Mesenteric fat pad (tissue), 1 donor: ENCODE data around the gene RASGEF1C. TPM values are rescaled to one million over a fixed set of nuclear protein-coding genes. Genes with fewer than 3 reads are reported as not detected.

Experiments
- DNase-seq: peaks from one replicate; pipeline ENCODE4 v3.0.0-alpha.2; 2020; ENCODE audit warnings: low spot score
- total RNA-seq: library from RNA; stranded (reverse); fragmentation: NEBNext Ultra II Directional; extraction: Animal tissue kit (Norgen Biotek cat#: 25700); gene quantifications from one replicate; pipeline ENCODE4 v1.2.1, GENCODE V29; 2021
- donor health status: DM: yes; HTN: yes; CAD: no.

RASGEF1C gene
- total RNA-seq, 1 donor from 2014 or later, result not detected

DNA sequence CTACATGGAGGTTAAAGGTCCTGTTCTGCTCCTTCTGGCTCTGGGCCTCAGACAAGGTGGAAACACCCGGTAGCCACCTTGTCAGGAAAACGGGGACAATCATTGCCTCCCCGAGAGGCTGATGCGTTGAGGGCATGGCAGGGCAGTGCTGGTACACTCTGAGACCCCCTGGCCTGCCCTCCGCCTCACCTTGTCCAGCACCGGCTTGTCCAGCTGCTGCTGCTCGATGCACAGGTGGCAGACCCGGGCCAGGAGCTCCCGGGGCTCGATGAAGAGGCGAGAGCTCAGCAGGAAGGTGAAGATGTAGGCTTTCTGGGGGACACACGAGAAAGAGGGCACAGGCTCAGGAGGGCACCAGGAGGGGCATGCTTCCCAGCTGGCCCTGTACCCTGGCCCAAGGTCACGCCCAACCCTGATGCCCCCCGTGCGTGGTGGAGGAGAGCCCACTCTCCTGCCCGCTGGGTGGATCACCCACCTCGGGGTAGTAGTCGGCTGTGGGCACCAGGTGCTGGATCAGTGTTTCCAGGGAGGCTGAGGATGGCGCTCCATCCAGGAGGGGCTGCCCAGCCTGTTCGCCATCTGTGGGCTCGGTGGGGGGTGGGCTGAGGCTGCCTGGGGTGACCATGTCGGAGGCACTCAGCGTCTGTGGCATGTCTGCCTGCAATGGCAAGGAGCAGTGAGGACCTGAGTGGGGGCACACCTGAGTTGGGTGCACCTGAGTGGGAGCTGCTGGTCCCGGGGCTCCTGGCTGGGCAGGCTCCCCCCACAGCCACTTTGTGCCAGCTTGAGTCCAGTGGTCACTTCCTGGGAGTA lies 71.4 kb downstream of the RASGEF1C start:
- DNase-seq, result peak; percentile 88

DNA sequence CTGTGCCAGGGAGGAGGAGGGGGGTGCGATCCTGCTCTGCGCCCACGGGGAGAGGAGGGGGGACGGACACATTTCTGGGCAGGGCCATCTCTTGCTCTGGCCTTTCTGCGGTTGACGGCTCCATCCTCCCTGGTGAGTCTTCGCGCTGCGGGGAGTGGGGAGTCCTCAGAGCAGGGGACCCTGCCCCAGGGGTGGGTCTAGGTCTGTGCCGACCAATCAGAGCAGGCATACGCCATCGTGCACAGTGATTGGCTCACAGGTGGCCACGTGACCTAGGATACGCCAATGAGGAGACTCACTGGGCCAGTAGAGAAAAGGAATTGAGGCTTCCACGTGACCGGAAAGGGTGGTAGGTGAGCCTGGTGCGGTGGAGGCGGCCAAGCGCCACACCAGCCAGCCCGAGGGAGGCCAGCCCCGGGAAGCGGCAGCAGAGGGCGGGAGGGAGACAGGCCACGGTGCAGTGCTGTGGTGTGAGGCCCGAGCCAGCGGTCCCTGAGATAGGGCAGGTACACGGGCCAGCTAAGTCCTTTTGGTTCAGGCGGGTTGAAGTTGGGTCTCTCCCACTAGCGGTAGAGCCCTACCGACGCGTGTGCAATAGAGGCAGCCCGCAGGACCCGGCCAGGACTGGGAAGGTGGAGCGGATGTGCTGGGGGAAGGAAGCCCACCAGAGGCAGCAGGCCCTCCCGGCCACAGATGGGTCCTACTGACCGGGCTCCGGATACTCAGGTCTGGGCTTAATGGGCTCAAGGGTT lies 72.2 kb downstream of the RASGEF1C start:
- DNase-seq, result no peak

DNA sequence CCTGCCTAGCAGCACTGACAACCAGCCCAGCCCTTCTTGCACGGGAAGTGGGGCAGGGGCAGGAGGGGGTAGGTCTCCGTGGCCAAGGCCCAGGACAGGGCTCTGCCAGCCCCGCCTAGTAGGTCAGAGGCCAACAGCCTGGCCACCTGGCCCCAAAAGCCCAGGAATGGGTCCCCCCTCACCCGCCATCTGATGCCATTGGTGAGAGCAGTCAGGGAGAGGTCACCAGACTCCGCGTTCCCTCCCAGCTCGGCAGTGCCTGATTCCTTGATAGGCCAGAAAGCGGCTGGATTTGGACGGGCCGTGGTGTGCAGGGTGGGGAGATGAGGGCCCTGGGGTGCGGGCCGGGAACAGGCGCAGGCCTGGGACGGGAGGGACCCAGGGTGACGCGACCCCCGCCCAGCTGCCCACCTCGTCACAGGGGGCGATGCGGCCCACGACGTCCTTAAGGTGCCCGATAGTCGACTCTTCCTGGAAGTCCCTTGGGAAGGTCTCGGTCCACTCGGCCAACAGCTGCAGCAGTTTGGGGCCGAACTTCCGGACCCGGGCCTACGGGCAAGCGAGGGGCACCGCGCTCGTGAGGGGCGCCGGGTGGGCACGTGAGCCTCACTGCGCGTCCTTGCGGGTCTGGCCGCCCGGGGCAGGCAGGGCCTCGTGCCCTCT lies 72.9 kb downstream of the RASGEF1C start:
- DNase-seq, result peak; percentile 86

DNA sequence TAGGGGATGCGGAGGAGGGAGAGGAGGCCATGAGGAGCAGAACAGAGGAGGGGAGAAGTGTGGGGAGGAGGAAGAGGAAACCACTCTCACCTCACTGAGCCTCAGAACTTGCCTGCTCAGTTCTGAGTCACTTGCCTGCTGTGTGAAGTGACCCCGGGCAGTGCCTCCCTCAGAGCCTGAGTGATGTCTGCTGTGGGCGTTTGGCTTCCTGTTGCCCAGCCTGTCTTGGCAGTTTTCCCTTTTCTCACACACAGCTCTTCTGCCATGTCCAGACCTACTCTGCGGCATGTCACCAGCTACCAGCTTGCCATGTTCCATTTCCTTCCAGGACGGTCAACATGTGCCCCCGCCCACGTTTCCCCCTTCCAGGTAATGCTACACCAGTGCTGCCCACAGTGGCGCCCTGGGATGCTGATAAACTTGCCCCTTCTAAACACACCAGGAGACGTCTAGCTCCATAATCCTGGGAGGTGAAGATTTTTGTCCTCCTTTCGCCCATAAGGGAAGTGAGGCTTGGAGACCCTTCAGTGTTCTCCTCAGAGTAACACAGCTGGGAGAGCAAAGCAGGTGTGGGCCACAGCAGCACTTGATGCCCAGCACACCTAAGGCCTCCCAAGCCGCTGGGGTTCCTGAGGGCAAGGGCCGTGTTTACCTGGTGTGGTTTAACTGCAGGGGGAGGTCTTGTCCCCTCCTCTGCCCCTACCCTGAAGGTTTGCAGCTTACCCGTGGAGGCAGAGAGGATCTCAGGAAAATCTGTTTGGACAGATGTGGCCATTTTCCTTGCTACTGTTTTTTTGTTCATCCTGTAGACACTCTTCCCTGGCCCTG lies 73.7 kb downstream of the RASGEF1C start:
- DNase-seq, result peak; percentile 82

DNA sequence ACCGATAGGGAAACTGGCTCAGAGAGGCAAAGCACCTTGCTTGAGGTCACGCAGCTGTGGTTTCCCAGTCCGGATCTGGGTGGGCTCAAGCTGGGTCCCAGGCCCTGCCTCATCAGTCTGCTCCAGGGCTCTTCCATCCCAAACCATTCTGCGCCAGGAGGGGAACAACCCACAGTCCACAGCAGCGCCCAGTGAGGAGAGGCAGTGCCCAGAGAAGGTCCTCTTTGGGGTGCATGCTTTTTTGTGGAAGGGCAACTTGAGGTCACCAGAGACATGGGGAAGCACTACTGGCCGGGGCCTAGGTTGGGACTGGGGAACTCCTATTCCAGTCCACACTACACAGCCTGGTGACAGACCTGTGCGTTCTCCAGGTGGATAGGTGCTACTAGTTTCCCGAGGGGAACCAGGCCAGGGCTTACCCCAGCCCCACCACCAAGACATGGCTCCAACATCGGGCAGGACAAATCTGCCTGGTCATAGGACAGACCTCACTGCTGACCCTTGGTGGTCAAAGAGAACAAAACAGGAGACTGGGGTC lies 75.0 kb downstream of the RASGEF1C start:
- peak; percentile 76 for DNase-seq

DNA sequence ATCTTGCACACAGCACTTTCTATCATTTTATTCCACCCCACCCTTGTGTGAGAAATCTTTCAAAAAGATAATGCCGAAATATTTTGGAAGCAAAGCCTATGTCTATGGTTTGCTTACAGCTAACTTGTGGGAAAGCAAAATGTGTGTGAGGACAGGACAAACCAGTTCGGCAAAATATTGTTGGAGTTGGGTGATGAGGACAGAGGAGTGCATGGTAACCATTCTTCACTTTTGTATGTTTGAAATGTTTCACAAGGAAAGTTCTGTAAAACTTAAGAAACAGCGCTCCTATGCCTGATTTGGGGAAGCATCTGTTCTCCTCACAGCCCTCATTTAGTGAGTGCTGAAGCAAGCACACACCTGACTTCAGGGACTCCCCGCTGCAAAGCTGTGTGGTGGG lies 75.5 kb downstream of the RASGEF1C start:
- no peak for DNase-seq

DNA sequence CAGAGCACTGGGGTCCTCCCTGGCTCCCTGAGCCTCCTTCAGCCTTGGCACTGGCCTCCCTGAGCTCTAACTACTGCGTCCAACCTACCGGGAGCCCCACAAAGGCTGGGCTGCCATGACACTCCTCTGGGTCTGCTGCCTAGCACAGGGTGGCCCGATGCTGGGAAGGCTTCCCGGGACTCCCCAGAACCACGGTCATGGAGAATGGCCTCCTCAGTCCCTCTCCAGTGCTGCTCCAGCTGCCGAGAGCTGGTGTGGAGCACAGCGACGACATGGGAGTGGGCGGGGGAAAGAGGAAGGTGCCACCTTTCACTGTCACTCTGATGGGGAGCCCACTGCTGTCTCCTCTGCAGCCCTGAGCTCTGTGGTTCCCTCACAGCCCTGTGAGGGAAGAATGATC lies 76.0 kb downstream of the RASGEF1C start:
- DNase-seq, result peak; percentile 67

DNA sequence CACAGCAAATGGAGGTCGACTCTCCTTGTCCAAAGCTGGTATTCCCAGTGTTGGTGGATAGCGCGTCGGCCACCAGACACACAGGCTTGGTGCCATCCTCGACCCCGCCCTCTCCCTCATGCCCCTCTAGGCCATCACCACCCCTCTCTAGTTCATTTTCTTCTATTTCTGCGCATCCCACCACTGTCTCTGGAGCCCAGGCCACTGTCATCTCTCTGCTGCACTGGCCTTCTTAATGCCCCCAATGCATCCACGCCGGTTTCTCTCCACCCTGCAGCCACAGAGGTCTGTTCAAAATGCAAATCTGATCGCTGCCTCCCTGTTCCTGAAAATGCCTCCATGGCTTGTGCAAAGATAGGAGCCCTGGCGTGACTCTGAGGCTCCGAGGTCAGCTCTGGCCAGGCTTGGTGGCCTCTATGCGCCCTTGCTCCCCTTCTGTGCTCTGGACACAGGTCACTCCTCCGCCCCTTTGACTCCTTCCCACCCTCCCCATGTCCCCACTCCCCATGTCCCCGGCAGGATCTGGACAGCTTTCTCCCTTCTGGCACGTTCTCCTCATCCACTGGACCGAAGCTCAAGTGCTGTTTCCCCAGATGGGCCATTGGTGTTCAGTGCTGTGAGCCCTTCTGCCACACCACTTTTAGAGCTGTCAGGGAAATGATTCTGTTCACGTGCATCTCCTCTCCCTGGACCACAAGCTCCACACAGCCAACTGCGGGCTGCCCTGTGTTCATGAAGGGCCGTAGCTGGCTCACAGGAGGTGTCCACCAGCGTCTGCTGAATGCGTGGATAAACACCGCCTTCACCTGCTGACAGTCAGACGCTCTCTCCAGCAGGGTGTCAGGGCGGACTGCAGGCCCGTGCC lies 77.9 kb downstream of the RASGEF1C start:
- DNase-seq, result peak; percentile 77

DNA sequence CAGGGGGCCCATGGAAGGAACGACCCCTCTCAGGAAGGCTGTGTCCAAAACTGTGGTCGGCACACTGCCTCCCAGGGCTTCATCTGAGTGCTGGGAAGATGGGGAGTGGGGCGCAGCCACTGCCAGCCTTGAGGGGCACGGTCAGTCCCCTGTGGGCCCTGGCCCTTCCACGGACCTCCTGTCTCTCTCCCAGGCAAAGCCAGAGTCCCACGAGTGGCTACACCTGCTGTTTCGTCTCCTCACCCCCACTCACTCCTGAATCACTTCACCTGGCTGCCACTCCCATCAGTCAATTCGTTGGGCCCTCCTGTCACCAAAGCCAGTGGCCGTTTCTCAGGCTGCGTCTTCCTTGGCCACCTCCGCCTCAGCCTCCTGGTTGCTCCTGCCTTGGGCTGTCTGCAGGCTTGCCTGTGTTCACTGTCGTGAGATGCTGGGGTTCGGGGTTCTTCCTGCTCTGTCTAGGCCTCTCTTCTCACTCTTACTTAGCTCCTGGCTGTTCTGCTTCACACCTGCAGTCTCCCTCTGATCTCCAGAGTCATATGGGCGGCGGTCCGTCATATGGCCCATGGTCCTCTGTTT lies 78.6 kb downstream of the RASGEF1C start:
- peak; percentile 65 for DNase-seq

DNA sequence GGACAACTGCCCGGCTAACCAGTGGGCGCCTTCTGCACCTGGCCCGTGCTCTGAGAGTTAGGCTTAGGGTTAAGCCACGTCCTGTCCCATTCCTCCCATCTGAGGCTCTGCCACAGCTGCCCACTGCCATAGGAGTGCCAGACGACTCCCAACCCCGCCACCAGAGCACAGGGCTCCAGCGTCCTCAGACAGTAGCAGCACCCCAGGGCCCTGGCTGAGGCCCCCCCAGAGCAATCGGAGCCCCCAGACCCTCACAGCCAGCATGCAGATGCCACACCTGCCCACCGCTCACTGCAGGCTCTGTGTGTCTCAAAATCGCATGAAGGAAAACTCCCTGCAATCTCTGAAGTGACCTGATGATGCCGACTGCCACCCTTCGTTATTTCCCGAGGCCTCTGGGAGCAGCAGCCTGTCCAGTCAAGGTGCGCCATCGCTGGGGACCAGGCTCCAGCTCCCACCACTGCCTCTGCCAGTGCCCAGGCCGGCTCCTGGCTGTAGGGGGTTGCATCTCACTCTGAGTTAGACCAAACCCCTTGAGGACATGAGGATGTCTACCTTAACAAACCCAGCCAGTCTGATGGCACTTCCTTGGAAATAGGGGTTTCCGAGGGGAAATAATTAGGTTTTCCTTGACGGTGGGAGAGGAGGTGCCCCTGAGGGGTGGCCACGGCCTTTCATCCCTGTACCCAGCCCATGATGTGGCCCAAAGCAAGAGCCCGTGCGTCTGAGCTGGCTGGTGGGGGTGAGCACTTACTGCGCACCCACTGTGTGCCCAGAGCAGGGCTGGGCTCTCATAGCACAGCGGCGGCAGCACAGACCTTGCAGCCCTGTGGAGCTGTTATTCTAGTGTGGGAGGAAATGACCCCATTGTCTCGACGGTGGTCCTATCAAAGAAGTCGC lies 79.5 kb downstream of the RASGEF1C start:
- DNase-seq, result peak; percentile 83

DNA sequence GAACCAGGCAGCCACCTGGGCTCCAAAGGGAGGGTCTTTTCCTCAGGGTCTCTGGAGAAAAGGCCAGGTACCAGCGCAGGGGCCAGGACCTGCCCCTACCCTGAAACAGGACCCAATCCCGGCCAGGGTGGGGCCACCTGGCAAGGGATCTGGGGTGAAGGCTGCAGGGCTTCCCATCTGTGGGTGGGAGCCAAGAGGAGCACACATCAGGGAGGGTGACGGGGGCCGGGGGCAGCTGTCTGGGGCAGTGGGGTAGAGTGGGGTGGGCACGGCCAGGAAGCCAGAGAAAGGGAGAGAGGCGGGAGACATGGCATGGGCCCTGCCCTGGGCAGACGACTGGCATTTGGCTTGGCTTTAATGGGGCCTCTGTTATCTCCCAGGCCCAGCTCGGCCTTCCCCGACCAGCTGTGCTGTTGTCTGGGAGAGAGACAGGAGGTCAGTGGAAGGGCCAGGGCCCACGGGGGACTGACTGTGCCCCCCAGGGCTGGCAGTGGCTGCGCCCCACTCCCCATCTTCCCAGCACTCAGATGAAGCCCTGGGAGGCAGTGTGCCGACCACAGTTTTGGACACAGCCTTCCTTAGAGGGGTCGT lies 80.2 kb downstream of the RASGEF1C start:
- peak; percentile 59 for DNase-seq

DNA sequence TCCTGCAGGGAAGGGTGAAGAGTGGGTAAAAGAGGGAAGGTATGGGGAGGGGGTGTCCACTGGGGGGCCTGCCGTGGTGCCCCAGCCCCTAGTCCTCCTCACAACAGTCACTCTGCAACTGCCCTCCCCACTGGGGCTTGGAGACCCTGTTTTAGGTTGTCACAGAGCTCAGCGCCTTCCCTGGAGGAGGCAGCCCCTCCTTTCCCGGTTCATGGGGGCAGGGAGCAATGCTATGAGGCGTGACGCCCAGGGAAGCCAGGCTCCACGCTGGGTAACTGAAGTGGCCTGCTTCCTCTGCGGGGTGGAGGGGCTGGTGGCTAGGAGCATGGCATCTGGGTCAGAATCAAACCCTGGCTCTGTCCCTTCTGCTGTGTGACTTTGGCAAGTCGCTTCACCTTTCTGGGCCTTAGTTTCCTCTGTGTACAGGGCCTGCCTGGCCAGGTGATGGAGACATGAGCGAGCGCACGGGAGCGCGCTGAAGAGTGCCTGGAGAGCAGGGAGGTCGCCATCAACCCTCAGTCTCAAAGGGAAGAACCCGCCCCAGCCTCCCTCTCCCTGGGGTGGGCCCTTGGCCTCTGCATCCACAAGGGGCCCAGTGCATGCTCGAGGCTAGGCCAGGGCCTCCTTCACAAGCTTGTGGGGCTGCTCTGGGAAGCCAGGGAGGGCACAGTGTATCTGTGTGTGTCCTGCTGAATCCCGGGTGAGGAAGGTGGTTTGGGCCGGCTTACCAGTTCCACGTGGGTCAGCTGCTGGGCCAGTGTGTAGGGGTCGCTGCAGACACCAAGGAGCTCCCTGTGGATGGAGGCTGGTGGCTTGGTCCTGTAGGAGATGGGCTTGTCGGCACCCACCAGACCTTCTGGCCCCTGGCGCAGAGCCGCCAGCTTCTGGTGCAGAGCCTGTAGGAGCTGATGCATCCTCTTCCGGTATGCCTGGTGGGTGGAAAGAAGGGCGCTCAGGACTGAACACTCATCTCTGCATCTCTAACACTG lies 81.0 kb downstream of the RASGEF1C start:
- peak; percentile 81 for DNase-seq

DNA sequence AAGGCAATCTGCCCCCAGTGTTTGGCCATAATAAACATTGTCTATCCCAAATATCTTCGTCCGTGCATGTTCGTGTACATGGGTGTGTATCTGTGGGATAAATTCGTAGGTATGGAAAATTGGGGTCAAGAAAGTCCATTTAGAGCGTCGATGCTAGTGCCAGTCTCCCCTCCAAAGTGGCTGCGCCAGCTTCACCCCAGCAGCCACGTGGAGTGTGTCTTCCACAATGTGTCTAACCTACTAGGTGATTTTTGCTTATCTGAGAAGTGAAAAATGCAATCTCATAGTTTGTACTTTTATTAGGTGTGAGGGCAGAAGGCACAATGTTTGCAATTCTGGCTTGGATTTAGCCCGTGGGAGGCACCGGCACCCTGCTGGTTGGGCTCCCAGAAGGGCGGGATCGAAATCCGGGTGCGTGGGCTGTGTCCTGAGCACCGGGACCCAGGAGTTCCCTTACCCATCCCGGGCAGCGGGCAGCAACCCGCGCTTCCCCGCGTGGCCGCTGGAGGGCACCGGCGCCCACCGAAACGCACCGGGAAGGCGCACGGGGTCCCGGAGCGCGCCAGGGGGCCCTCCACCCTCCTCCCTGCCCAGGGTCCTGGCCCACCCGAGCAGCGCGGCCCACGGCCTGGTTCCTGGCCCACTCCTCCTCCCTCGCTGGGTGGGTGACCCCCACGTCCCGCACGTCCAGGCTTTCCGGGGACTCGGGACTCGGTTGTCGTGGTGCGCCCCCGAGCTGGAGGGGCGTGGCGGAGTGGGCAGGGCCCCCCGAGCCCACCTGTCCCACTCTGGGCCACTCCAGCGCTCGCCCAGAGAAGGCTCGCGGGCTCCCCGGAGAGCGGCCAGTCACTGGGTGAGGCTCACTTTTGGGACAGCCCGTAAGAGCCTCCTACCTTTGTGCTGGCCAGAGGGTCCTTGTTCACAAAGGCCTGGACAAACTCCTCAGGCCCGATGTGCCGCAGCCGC lies 82.0 kb downstream of the RASGEF1C start:
- DNase-seq, result peak; percentile 88

DNA sequence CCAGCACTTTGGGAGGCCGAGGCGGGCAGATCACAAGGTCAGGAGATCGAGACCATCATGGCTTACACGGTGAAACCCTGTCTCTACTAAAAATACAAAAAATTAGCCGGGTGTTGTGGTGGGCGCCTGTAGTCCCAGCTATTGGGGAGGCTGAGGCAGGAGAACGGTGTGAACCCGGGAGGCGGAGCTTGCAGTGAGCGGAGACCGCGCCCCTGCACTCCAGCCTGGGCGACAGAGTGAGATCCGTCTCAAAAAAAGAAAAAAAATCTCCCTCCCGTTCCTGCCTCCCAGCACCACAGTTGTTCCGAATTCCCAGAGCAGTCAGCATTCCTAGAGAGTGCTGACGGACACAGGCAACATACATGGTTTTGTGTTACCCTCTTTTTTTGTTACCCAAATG lies 82.9 kb downstream of the RASGEF1C start:
- DNase-seq, result peak; percentile 39

DNA sequence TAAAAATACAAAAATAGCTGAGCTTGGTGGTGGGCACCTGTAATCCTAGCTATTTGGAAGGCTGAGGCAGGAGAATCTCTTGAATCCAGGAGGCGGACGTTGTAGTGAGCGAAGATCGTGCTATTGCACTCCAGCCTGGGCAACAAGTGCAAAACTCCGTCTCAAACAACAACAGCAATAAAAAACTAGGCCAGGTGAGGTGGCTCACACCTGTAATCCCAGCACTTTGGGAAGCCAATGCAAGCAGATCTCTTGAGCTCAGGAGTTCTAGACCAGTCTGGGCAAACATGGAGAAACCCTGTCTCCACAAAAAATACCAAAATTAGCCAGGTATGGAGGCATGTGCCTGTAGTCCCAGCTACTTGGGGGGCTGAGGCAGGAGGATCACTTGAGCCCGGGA lies 84.3 kb downstream of the RASGEF1C start:
- peak; percentile 55 for DNase-seq

DNA sequence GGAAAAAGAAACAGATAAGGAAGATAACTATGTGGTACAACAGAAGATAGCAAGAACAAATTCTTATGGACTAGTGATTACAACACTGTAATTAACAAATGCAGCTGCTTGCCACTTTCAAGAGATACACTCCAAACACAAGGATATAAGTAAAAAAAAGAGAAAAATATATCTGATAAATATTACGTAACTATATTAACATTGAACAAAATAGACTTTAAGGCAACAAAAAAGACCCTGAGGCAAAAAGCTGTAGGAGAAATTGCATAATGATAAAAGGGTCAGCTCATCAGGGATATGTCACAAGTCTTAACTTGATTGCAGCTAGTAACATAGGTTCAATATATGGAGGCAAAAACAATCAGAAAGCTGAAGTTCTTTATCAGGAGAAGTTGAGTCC lies 86.1 kb downstream of the RASGEF1C start:
- no peak for DNase-seq
